Measurements from ENCODE around the gene SLC26A1. TPM values are rescaled to one million over a fixed set of nuclear protein-coding genes. Genes with fewer than 3 reads are reported as not detected.
A peak's percentile ranks its signal among the peaks of the same experiment; 100 is the strongest.

Gene SLC26A1
- total and polyA plus RNA-seq, 2 of the 13 experiments (the other 11 are each of a cell fraction or from before 2014, with no cell fraction given), result 5.4 to 22.9 TPM

DNA sequence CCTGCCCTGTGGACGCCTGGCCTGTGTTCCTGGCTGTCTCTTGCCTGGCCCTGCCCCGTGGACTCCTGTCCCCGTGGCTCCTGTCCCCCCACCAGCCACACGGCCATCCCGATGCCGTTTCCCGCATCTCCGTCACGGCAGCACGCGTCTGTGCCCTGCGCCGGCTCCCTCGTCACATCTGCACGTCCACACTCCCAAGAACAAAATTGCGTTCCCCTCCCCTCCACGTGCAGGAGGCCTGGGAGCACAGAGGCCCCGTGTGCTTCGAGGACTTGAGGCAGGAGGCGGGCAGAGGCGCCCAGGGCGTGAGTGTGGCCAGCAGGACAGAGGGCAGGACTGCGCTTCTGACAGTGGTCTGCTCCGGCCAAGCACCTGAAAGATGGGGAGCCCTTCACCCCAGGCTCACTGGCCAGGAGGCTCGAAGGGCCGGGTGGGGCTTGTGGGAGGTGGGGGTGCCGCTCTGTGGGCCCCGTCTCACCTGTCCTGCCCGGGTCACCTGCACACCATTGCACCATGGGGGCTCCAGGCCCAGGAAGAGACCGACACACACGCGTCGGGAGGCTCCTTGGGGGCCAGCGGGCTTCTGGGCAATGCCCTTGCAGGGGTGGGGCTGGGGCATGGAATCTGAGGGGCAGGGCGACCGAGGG lies 35.5 kb upstream of the SLC26A1 start:
- Histone ChIP-seq H3K27me3 (ENCODE audit: control insufficient read depth in 1 of 2, insufficient read depth in 2 of 2, low read length in 2 of 2) (peaks cover 22 to 55% of the 10 kb centered on the region in 2 experiments), H3K79me2 (ENCODE audit: insufficient read depth, low read length) (no peaks in the 10 kb centered on the region), H3K4me2 (ENCODE audit: low read depth, low read length) (no peak overlapping the region), H3K36me3 (replicated peaks in 1 of 2; ENCODE audit: control insufficient read depth in 1 of 2, insufficient read depth in 2 of 2, low read length in 2 of 2) (peaks cover 6 to 12% of the 10 kb centered on the region in 2 experiments; a peak in 3 of 5 replicates), H2AFZ (ENCODE audit: low read length) (no peak overlapping the region), H3K4me3 (replicated peaks in 1 of 3; ENCODE audit: insufficient read depth in 1 of 3, low read depth in 2 of 3, low read length in 3 of 3) (no peak overlapping the region), H4K20me1 (ENCODE audit: insufficient read depth, low read length) (no peaks in the 10 kb centered on the region; the same call in 1 of the 2 replicates), H3K9ac (ENCODE audit: insufficient read depth, low read depth, low read length) (no peak overlapping the region), H3K4me1 (ENCODE audit: insufficient read depth, low read length) (peaks cover 39% of the 10 kb centered on the region), H3K9me3 (ENCODE audit: low read length) (no peaks in the 10 kb centered on the region), H3K27ac (ENCODE audit: extremely low read length, insufficient read depth, low read length) (no peak overlapping the region)
- DNase-seq (ENCODE audit: low spot score) (no peak), ATAC-seq (peak; percentile 0; the same call in 2 of the 3 replicates), FAIRE-seq (no peak)
- WGBS (ENCODE audit: low lambda C conversion rate), result 49% methylated on average over 24 of the region's 36 CpGs
- intact Hi-C loops (cut with micrococcal nuclease; ENCODE audit: unreplicated experiment) (no loop called here), in situ Hi-C loops (cut with HindIII; ENCODE audit: extremely low pct_ligation_motif_present, low pct_unique_long_range_greater_than_20kb) (no loop called here)
- BruUV-seq (replicated peaks), result no TSS peak
- CTCF ChIA-PET (ENCODE audit: low intra/inter-chr PET ratio, low total read pairs), result no interaction called here
- POLR2A ChIA-PET, result no interaction called here
- peak; percentile 11; the same call in 1 of the 2 replicates for TF ChIP-seq KDM2A (CRISPR knock-in tag; IDR thresholded peaks at IDR 0.05; ENCODE audit: borderline replicate concordance, low read depth)
- TF ChIP-seq, protein P1, sequence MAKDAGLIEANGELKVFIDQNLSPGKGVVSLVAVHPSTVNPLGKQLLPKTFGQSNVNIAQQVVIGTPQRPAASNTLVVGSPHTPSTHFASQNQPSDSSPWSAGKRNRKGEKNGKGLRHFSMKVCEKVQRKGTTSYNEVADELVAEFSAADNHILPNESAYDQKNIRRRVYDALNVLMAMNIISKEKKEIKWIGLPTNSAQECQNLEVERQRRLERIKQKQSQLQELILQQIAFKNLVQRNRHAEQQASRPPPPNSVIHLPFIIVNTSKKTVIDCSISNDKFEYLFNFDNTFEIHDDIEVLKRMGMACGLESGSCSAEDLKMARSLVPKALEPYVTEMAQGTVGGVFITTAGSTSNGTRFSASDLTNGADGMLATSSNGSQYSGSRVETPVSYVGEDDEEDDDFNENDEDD (CRISPR knock-in tag; IDR thresholded peaks at IDR 0.05; ENCODE audit: borderline replicate concordance), result peak; percentile 56; the same call in 1 of the 2 replicates
- TF ChIP-seq NR2F6 (IDR thresholded peaks at IDR 0.05), result no peak
- TF ChIP-seq NR2F6 (CRISPR knock-in tag; IDR thresholded peaks at IDR 0.05), result no peak
- TF ChIP-seq CHCHD3 (CRISPR knock-in tag; IDR thresholded peaks at IDR 0.05), result peak; percentile 66; the same call in 1 of the 2 replicates
- 0 out of 2 replicates have a peak, but pooled peaks have one; percentile 22 for TF ChIP-seq SALL1 (CRISPR knock-in tag; IDR thresholded peaks at IDR 0.05)
- TF ChIP-seq ZNF687 (CRISPR knock-in tag; IDR thresholded peaks at IDR 0.05), result peak; percentile 51
- peak; percentile 46 for TF ChIP-seq SRSF1 (optimal IDR thresholded peaks at IDR 0.05; ENCODE audit: low read depth, low read length)
- TF ChIP-seq AGO1 (IDR thresholded peaks at IDR 0.05; ENCODE audit: low read depth, low read length, poor library complexity, severe bottlenecking), result peak; percentile 98
- TF ChIP-seq, protein P2, sequence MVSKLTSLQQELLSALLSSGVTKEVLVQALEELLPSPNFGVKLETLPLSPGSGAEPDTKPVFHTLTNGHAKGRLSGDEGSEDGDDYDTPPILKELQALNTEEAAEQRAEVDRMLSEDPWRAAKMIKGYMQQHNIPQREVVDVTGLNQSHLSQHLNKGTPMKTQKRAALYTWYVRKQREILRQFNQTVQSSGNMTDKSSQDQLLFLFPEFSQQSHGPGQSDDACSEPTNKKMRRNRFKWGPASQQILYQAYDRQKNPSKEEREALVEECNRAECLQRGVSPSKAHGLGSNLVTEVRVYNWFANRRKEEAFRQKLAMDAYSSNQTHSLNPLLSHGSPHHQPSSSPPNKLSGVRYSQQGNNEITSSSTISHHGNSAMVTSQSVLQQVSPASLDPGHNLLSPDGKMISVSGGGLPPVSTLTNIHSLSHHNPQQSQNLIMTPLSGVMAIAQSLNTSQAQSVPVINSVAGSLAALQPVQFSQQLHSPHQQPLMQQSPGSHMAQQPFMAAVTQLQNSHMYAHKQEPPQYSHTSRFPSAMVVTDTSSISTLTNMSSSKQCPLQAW (CRISPR knock-in tag; IDR thresholded peaks at IDR 0.05), result no peak
- TF ChIP-seq POLR2G (IDR thresholded peaks at IDR 0.05; ENCODE audit: low read depth, low read length), result peak; percentile 23; the same call in 1 of the 2 replicates
- TF ChIP-seq, protein P3, sequence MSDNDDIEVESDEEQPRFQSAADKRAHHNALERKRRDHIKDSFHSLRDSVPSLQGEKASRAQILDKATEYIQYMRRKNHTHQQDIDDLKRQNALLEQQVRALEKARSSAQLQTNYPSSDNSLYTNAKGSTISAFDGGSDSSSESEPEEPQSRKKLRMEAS (IDR thresholded peaks at IDR 0.05), result peak; percentile 76
- TF ChIP-seq ARNT2 (CRISPR knock-in tag; IDR thresholded peaks at IDR 0.05; ENCODE audit: low read depth), result 0 out of 2 replicates have a peak, but pooled peaks have one; percentile 30
- no peak for TF ChIP-seq ZNF124 (CRISPR knock-in tag; IDR thresholded peaks at IDR 0.05)

Data from HepG2 (cell line).